H7 (cell line): Measurements from ENCODE around the gene ACCSL. TPM values are rescaled to one million over a fixed set of nuclear protein-coding genes. Genes with fewer than 3 reads are reported as not detected.

Experiments used
- DNase-seq: peaks from one replicate; pipeline ENCODE4 v3.0.0; 2012
- H3K27me3 ChIP-seq: 2 replicates; pipeline ENCODE4 v1.6.0; 2011; ENCODE audit warnings: mild to moderate bottlenecking, low read length; ENCODE audit not compliant: control insufficient read depth, insufficient read depth
- H3K36me3 ChIP-seq: replicated peaks from 2 replicates; pipeline ENCODE4 v1.5.1; 2011; ENCODE audit warnings: low read length; ENCODE audit not compliant: control insufficient read depth, insufficient read depth
- H3K4me3 ChIP-seq: 2 replicates; pipeline ENCODE4 v1.5.1; 2011; ENCODE audit warnings: low read depth, mild to moderate bottlenecking, control low read depth, low read length, moderate library complexity; ENCODE audit not compliant: insufficient read depth
- total RNA-seq: library from RNA; depleted of rRNA; stranded (reverse); fragments of >200 nt; shearing (Covaris generic); gene quantifications from 2 replicates; pipeline ENCODE4 v1.2.3, GENCODE V29; 2014; rRNA removed

ACCSL gene
- total RNA-seq, 1 experiment from 2014 or later = not detected

- no peak overlapping the region for H3K4me3 ChIP-seq
- H3K36me3 ChIP-seq = no peaks in the 10 kb centered on the region; the same call in none of the 2 replicates
- H3K27me3 ChIP-seq = no peaks in the 10 kb centered on the region
- no peak for DNase-seq
These were observed 40.6 kb downstream of the ACCSL start for GRCh38 chr11:44088377-44088776.

DNA sequence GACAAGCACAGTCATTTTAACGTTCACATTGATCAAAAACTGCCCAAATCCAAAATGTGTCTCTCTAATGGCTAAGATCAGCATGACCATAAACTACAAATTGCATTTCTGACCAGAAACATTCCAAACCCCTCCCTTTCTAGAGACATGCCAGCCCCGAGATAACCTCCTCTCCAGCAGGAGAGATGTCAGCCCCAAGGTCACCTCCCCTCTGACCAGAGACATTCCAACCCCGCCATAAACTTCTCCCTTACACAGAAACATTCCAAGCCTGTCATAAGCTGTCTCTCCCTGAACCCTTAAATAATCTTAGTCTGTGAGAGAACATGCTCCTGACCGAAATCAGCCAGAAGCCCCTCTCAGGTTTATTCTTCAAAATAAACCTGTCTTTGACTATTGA, 41.1 kb downstream of the ACCSL start:
- no peaks in the 10 kb centered on the region for H3K27me3 ChIP-seq
- no peak for DNase-seq
- H3K4me3 ChIP-seq = no peak overlapping the region

DNA sequence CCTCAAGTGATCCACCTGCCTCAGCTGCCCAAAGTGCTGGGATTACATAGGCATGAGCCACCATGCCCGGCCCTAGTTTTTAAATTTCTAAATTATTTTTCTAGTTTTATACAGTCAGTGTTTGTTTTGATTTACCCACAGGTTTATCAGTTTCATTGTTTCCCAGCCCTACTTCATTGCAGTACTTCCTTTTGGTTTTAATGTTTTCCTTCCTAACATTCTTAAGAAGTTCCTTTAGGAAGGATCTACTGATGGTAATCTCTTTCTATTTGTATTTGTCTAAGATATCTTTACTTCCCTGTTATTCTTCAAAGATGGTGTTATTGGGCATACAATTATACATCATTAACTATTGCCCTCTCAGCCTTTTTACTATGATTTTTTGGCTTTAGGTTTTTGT, 42.8 kb downstream of the ACCSL start:
- Histone ChIP-seq H3K36me3 (no peaks in the 10 kb centered on the region; the same call in 1 of the 2 replicates), H3K27me3 (no peaks in the 10 kb centered on the region), H3K4me3 (no peak overlapping the region)
- no peak for DNase-seq

More for the DNA sequence above, 41.1 kb downstream of the ACCSL start:
- no peaks in the 10 kb centered on the region; the same call in 1 of the 2 replicates for H3K36me3 ChIP-seq

DNA sequence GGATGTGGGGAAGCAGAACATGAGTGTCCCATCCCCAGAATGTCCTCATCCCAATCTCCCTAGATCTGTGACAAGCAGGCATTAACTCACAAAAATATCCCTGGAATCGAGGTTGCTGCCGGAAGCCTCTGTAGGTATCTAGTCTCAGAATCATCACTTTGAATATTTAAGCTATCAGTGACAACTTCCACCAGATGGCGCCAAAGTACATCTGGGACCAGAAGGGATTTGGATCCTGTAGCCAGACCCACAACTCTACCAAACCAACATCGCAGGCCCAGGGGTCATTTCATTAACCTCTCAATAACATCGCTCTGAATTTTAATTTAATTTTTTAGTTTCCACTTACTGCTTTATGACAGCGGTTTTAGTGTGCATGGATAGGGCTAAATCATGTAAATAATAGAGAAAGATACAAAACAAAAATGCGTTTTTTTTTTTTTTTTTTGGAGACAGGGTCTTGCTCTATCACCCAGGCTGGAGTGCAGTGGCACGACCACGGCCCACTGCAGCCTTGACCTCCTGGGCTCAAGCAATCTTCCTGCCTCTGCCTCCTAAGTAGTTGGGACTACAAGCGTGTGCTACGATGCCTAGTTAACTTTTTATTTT, 46.6 kb downstream of the ACCSL start:
- no peak overlapping the region for H3K4me3 ChIP-seq
- no peaks in the 10 kb centered on the region for H3K27me3 ChIP-seq
- H3K36me3 ChIP-seq = no peaks in the 10 kb centered on the region
- peak; percentile 85 for DNase-seq

- Histone ChIP-seq H3K36me3 (no peaks in the 10 kb centered on the region), H3K27me3 (no peaks in the 10 kb centered on the region), H3K4me3 (peak within 1 kb of the TSS; percentile 79)
- peak; percentile 97 for DNase-seq
These were observed 48.0 kb downstream of the ACCSL start, which contains the start of gene EXT2 for GRCh38 chr11:44095506-44096359. TSS of gene EXT2 (plus strand) at chr11:44095678. CDS start at chr11:44107713, 12,035 bp downstream.

GRCh38 chr11:44096360-44097185, 48.8 kb downstream of the ACCSL start:
- Histone ChIP-seq H3K27me3 (no peaks in the 10 kb centered on the region), H3K36me3 (no peaks in the 10 kb centered on the region), H3K4me3 (peak overlapping the region; percentile 79)
- DNase-seq = no peak

GRCh38 chr11:44097821-44098220, 50.0 kb downstream of the ACCSL start:
- DNase-seq = no peak
- Histone ChIP-seq H3K27me3 (no peaks in the 10 kb centered on the region), H3K36me3 (no peaks in the 10 kb centered on the region), H3K4me3 (no peak overlapping the region)

GRCh38 chr11:44101098-44101497, 53.3 kb downstream of the ACCSL start:
- H3K27me3 ChIP-seq = no peaks in the 10 kb centered on the region
- DNase-seq = no peak
- H3K4me3 ChIP-seq = no peak overlapping the region

DNA sequence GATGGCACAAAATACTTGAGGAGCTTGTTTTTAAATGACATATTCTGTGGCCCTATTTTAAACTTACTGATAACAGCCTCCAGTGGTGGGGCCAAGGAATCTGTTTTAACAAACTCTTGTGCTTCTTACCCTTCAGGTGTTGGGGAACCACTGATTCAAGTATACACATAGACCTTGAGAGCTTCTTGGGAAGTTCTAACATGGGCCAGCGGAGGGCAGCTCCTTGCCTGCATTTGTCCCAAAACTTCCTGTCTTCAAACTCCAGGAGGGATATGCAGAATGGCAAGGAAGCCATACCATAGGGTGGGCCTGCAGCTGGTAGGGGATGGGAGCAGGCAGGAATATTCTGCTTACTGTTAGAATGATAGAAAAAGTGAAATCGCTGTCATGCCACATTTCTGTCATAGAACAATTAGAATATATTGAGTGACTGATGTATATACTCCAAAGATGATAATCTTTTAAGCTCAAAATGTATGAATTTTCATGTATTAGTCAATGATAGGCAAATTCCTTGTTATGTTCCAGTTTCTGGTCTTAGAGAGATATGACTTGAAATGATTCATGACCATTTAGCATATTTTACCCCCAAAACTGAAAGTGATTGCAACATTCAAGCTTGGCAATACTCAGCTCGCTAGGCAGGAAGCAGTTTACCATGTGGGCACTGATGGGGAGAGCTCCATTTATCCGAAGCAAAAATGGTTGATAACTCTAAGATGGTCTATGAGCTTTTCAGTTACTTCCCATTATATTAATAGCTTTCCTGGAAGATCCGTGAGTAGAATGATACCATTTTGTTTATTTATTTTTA, 56.9 kb downstream of the ACCSL start:
- DNase-seq = peak; percentile 33
- Histone ChIP-seq H3K36me3 (peaks cover 2% of the 10 kb centered on the region), H3K27me3 (no peaks in the 10 kb centered on the region), H3K4me3 (no peak overlapping the region)

More at GRCh38 chr11:44101098-44101497, 53.3 kb downstream of the ACCSL start:
- no peaks in the 10 kb centered on the region for H3K36me3 ChIP-seq

DNA sequence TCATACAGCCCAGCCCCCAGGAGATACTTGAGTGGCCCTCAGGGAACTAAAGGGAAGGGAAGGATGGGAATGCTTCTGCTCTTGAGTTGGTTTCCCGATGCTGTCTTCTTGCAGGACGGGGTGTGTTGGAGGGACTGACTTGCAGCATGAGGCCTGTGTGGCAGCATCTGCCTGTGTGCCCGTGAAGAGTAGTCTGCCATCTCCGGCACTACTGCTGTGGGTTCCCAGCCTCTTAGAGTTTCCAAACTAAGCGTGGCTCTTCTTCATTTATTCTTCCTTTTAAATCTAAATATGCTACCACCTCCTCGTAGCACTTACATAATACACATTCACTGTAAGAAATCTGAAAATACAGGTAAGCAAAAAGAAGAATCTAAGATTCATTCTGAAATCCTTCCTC, 60.5 kb downstream of the ACCSL start:
- Histone ChIP-seq H3K4me3 (no peak overlapping the region), H3K27me3 (no peaks in the 10 kb centered on the region), H3K36me3 (peaks cover 2% of the 10 kb centered on the region)
- no peak for DNase-seq

Other genes starting within 250 kb of the ACCSL start
- gene ALKBH3, start 167.2 kb upstream of the ACCSL start, total RNA-seq = 15.7 and 16.3 TPM in 2 replicates
- gene C11orf96, start 105.3 kb upstream of the ACCSL start, total RNA-seq = 2.9 and 4.1 TPM in 2 replicates
- 13.9 and 17.3 TPM in 2 replicates for gene ACCS, start 18.3 kb downstream of the ACCSL start, total RNA-seq
- 52.0 and 52.4 TPM in 2 replicates for gene EXT2, start 47.7 kb downstream of the ACCSL start, total RNA-seq